HG03565 (cell line): ENCODE measurements around the gene SHH.

Source experiments
- ATAC-seq: cut with Tn5 transposase; IDR thresholded peaks from one replicate; pipeline ENCODE4 v1.9.1; 2021; ENCODE audit warnings: mild to moderate bottlenecking, moderate library complexity; ENCODE audit not compliant: unreplicated experiment

The SHH gene

GRCh38 chr7:155766966-155767916 lies 45.0 kb downstream of the SHH start:
- no peak for ATAC-seq

- no peak for ATAC-seq
Measured at GRCh38 chr7:155766386-155766785, 45.9 kb downstream of the SHH start.

GRCh38 chr7:155765458-155765857 lies 46.8 kb downstream of the SHH start:
- no peak for ATAC-seq

GRCh38 chr7:155764438-155764793 lies 47.8 kb downstream of the SHH start:
- ATAC-seq, result no peak

GRCh38 chr7:155763691-155764437 lies 48.4 kb downstream of the SHH start:
- ATAC-seq, result peak; percentile 44

GRCh38 chr7:155763122-155763521 lies 49.1 kb downstream of the SHH start:
- no peak for ATAC-seq

- ATAC-seq, result no peak
Measured at GRCh38 chr7:155762655-155763054, 49.6 kb downstream of the SHH start.

- no peak for ATAC-seq
Measured at GRCh38 chr7:155762036-155762435, 50.2 kb downstream of the SHH start.

- no peak for ATAC-seq
Measured at GRCh38 chr7:155761162-155761561, 51.1 kb downstream of the SHH start.

- ATAC-seq, result no peak
Measured at GRCh38 chr7:155759740-155760430, 52.4 kb downstream of the SHH start.

GRCh38 chr7:155758348-155758747 lies 53.9 kb downstream of the SHH start:
- ATAC-seq, result no peak

- no peak for ATAC-seq
Measured at GRCh38 chr7:155756322-155756721, 55.9 kb downstream of the SHH start.

GRCh38 chr7:155755026-155755425 lies 57.2 kb downstream of the SHH start:
- ATAC-seq, result no peak

- ATAC-seq, result no peak
Measured at GRCh38 chr7:155754165-155754564, 58.1 kb downstream of the SHH start.

GRCh38 chr7:155753446-155753965 lies 58.8 kb downstream of the SHH start:
- ATAC-seq, result peak; percentile 8

- ATAC-seq, result peak; percentile 40
Measured at GRCh38 chr7:155752756-155753445, 59.4 kb downstream of the SHH start.

- no peak for ATAC-seq
Measured at GRCh38 chr7:155751409-155751808, 60.9 kb downstream of the SHH start.

- ATAC-seq, result no peak
Measured at GRCh38 chr7:155750255-155751125, 61.8 kb downstream of the SHH start.
